Fibroblast of villous mesenchyme (primary cell): ENCODE measurements around the gene PLXNB3. TPM values are rescaled to one million over a fixed set of nuclear protein-coding genes. Genes with fewer than 3 reads are reported as not detected.

Experiments used
- DNase-seq: peaks from one replicate; pipeline ENCODE4 v3.0.0-alpha.2; 2010; ENCODE audit warnings: low read depth
- H3K4me3 ChIP-seq: 2 replicates; pipeline ENCODE4 v1.5.1; 2011; ENCODE audit warnings: low read depth, mild to moderate bottlenecking, low read length
- total RNA-seq: library from RNA; depleted of rRNA; stranded (reverse); fragments of >200 nt; gene quantifications from 2 replicates; pipeline ENCODE4 v1.2.3, GENCODE V29; 2012
- TF ChIP-seq, protein P1 (sequence below): IDR thresholded peaks from 2 replicates; pipeline ENCODE4 v1.5.1; 2012; ENCODE audit warnings: low read depth, mild to moderate bottlenecking, low read length; ENCODE audit not compliant: insufficient read depth

PLXNB3 gene
- total RNA-seq, 1 donor: 3.0 TPM

DNA sequence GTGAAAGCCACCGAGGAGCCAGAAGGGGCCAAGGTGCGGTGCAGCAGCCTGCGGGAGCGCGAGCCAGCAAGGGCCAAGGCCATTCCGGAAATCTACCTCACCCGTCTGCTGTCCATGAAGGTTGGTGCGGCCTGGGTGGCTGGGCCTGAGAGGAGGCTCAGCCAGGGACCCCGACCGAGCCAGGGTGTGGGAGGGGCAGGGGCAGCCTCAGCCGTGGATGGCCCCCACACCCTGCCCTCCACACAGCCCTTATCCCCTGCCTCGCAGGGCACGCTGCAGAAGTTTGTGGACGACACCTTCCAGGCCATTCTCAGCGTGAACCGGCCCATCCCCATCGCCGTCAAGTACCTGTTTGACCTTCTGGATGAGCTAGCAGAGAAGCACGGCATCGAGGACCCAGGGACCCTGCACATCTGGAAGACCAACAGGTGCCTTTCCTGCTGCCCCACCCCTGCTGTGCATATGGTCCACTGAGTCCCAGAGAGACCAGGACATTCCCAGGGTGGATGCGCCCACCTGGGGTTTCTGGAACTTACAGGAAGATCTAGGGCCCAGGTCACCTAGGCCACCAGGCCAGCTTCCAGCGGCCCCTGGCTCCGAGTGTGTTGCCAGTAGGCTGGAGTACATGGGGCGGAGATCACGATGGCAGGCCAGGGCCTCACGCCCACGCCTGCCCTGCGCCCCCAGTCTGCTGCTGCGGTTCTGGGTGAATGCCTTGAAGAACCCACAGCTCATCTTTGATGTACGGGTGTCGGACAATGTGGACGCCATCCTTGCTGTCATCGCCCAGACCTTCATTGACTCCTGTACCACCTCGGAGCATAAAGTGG, 13.4 kb downstream of the PLXNB3 start:
- TF ChIP-seq, protein P1, sequence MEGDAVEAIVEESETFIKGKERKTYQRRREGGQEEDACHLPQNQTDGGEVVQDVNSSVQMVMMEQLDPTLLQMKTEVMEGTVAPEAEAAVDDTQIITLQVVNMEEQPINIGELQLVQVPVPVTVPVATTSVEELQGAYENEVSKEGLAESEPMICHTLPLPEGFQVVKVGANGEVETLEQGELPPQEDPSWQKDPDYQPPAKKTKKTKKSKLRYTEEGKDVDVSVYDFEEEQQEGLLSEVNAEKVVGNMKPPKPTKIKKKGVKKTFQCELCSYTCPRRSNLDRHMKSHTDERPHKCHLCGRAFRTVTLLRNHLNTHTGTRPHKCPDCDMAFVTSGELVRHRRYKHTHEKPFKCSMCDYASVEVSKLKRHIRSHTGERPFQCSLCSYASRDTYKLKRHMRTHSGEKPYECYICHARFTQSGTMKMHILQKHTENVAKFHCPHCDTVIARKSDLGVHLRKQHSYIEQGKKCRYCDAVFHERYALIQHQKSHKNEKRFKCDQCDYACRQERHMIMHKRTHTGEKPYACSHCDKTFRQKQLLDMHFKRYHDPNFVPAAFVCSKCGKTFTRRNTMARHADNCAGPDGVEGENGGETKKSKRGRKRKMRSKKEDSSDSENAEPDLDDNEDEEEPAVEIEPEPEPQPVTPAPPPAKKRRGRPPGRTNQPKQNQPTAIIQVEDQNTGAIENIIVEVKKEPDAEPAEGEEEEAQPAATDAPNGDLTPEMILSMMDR: no peak
- H3K4me3 ChIP-seq: no peak overlapping the region
- DNase-seq: no peak

DNA sequence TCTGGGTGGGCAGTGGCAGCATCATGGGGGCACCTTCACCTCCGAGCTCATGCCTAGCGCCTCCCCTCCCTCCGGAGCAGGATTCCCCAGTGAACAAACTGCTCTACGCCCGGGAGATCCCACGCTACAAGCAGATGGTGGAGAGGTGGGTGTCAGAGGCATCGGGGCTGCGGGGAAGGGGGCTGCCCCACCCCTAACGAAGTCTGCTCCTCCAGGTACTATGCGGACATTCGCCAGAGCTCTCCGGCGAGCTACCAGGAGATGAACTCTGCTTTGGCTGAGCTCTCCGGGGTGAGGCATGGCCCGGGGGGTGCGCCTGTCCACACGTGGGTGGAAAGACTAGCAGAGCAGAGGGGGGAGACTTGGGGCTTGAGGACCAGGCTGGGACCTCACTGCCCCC, 14.1 kb downstream of the PLXNB3 start:
- TF ChIP-seq, protein P1: no peak

DNA sequence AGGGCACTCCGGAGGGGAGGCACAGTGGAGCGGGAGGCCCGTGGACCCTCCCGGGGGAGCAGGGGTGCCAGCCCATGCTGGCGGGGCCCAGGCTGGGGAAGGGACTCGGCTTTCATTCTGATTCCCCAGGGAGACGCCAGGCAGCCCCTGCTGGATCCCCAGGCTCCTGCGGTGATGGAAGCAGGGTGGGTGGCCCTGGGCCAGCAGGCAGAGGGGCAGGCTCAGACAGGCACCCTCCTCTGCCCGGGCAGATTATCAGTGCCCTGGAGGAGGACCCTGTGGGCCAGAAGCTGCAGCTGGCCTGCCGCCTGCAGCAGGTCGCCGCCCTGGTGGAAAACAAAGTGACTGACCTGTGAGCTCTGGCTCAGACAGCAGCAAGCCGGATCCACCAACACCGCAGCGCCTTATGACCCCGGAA, 14.6 kb downstream of the PLXNB3 start:
- no peak overlapping the region for H3K4me3 ChIP-seq
- TF ChIP-seq, protein P1: no peak
- no peak for DNase-seq

More for the DNA sequence above, 14.1 kb downstream of the PLXNB3 start:
- no peak overlapping the region for H3K4me3 ChIP-seq
- no peak for DNase-seq

DNA sequence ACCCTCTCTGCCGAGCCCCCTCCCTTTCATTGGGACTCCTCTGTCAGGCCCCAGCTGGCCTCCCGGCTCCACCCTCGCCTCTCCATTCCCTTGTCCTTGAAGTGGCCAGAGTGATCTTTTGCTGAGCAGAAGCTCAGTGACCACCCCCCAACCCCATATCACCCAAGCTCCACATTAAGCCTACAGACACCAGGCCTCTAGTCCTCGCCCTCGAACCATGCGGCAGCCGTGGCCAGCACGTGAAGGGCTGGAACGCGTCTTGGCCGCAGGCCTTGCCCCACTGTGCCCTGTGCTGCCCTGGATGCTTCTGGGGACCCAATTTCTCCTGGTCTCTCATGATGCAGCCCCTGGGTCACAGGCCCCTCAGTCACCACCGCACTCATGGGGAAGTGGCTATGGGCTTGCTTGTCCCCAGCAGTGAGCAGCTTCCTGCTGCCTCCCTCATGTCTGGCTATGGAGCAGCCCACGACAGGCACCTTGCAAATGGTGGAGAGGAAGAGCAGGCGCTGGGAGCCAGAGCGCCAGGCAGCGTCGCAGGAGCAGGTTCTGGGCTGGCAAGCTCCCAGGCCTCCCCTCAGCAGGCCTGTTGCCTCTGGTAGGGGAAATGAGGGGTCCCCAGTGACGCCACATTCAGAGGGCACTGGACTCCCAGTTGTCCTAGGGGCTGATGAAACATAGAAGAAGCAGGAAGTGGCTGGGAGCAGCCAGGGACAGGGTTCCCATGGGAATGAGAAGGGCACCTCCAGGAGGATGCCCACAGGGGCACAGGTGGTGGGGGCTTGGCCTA, 16.0 kb downstream of the PLXNB3 start:
- DNase-seq: no peak
- H3K4me3 ChIP-seq: no peak overlapping the region
- TF ChIP-seq, protein P1: no peak

DNA sequence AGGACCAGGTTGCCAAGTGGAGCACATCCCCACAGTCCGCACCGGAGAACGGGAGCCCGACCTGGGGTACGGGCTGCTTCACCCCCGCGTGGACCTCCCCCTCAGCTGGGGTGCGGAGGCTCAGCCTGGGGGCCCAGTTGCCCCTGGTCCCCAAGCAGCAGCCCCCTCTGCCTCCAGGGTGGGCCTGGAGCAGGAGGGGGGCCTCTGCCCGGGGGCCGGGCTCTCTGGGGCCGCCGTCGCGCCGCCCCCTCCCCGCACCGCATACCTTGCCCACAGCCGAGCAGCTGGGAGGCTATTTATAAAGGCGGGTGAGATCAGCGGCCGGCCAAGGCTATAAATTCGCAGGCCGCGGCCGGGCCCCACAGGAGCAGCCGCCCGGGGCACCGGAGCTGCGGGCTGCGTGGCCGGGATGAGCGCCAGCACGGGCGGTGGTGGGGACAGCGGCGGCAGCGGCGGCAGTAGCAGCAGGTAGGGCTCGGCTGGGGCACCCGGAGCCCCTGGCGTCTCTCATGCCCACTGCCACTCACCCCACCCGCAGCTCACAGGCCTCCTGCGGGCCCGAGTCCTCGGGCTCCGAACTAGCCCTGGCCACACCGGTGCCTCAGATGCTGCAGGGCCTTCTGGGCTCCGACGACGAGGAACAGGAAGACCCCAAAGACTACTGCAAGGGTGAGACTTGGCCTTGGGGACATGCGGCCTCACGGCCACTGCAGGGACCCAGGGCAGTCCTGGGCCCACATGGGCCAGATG, 16.8 kb downstream of the PLXNB3 start, which contains the start of gene SRPK3:
Gene SRPK3, plus strand, starts transcription at position 364 of the 750 bp plus-strand sequence. Its CDS starts 46 bp downstream, at position 410.
- no peak within 1 kb of the TSS for H3K4me3 ChIP-seq
- DNase-seq: peak; percentile 28
- TF ChIP-seq, protein P1: no peak

DNA sequence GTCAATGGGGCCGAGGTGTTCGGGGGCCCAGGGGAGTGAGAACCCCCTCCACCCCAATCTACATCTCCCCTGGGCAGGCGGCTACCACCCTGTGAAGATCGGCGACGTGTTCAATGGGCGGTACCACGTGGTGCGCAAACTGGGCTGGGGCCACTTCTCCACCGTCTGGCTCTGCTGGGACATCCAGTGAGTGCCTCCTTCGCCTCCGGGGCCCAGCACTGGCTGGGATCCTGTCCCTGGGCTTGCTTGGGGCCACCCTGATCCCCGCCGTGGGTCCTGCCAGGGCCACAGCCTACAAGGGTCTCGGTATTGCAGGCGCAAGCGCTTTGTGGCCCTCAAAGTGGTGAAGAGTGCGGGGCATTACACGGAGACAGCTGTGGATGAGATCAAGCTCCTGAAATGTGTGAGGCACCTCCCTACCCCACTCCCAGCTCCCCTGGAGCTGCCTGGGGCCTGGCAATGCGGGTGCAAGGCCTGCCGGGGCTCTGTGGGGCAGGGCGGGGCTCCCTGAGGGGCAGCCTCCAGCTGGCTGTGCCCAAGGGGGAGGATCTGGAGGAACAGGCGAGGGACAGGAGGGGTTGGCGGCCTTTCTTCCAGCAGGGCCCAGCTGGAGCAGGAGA, 17.5 kb downstream of the PLXNB3 start:
- TF ChIP-seq, protein P1: no peak
- no peak for DNase-seq

More for the DNA sequence above, 17.5 kb downstream of the PLXNB3 start:
- no peak overlapping the region for H3K4me3 ChIP-seq
